Measurements from ENCODE around the gene TRERF1. TPM values are rescaled to one million over a fixed set of nuclear protein-coding genes. Genes with fewer than 3 reads are reported as not detected.

The TRERF1 gene
- total RNA-seq, 1 experiment from 2014 or later = 13.9 TPM

- CTCF ChIA-PET = no interaction called here
Observed at GRCh38 chr6:42251911-42252637, 199.7 kb downstream of the TRERF1 start.

GRCh38 chr6:42251500-42251899 is 200.2 kb downstream of the TRERF1 start:
- H3K36me3 ChIP-seq (ENCODE audit: low read depth, low read length) = peaks cover 52% of the 10 kb centered on the region
- H3K4me2 ChIP-seq (ENCODE audit: low read length) = no peak overlapping the region
- H3K79me2 ChIP-seq (ENCODE audit: low read length) = no peaks in the 10 kb centered on the region
- DNase-seq (no peak), ATAC-seq (no peak)
- no peaks in the 10 kb centered on the region for H3F3A ChIP-seq (ENCODE audit: low read length, unreplicated experiment)
- BruUV-seq (replicated peaks) = no TSS peak
- POLR2A ChIA-PET (ENCODE audit: unreplicated experiment) = no interaction called here
- no peak overlapping the region for H3K9ac ChIP-seq (ENCODE audit: low read length)
- H3K4me3 ChIP-seq (ENCODE audit: low read length) = no peak overlapping the region
- no peaks in the 10 kb centered on the region for H3K27me3 ChIP-seq (ENCODE audit: low read length)
- no peak overlapping the region for H2AFZ ChIP-seq (ENCODE audit: low read length)
- no peaks in the 10 kb centered on the region for H3K9me2 ChIP-seq (replicated peaks; ENCODE audit: low read length)
- H3K9me3 ChIP-seq (ENCODE audit: low read length) = no peaks in the 10 kb centered on the region
- H3K4me1 ChIP-seq (ENCODE audit: insufficient read depth, low read length) = peaks cover 9% of the 10 kb centered on the region
- no peak overlapping the region for H3K27ac ChIP-seq (ENCODE audit: low read length)
- intact Hi-C loops (cut with micrococcal nuclease) = no loop called here
- TF ChIP-seq CTCF (conservative IDR thresholded peaks at IDR 0.05; ENCODE audit: low read depth, low read length) (no peak), EZH2 (IDR thresholded peaks at IDR 0.05; ENCODE audit: low read length, unreplicated experiment) (no peak), EZH2phosphoT487 (IDR thresholded peaks at IDR 0.05; ENCODE audit: borderline replicate concordance, low read length) (no peak)
- no peaks in the 10 kb centered on the region for H4K20me1 ChIP-seq (ENCODE audit: low read length)
- CTCF ChIA-PET = no interaction called here

More at GRCh38 chr6:42251911-42252637, 199.7 kb downstream of the TRERF1 start:
- no peak overlapping the region for H3K9ac ChIP-seq (ENCODE audit: low read length)
- no peaks in the 10 kb centered on the region for H3K27me3 ChIP-seq (ENCODE audit: low read length)
- POLR2A ChIA-PET (ENCODE audit: unreplicated experiment) = no interaction called here
- ATAC-seq = no peak
- H3K4me3 ChIP-seq (ENCODE audit: low read length) = no peak overlapping the region
- H3K9me3 ChIP-seq (ENCODE audit: low read length) = no peaks in the 10 kb centered on the region
- intact Hi-C loops (cut with micrococcal nuclease) = no loop called here
- H3K36me3 ChIP-seq (ENCODE audit: low read depth, low read length) = peaks cover 58% of the 10 kb centered on the region
- H3K9me2 ChIP-seq (replicated peaks; ENCODE audit: low read length) = no peaks in the 10 kb centered on the region
- BruUV-seq (replicated peaks) = no TSS peak
- TF ChIP-seq EZH2phosphoT487 (IDR thresholded peaks at IDR 0.05; ENCODE audit: borderline replicate concordance, low read length) = no peak
- TF ChIP-seq EZH2 (IDR thresholded peaks at IDR 0.05; ENCODE audit: low read length, unreplicated experiment) = no peak
- TF ChIP-seq CTCF (conservative IDR thresholded peaks at IDR 0.05; ENCODE audit: low read depth, low read length) = no peak
- no peaks in the 10 kb centered on the region for H3F3A ChIP-seq (ENCODE audit: low read length, unreplicated experiment)
- no peak overlapping the region for H2AFZ ChIP-seq (ENCODE audit: low read length)
- DNase-seq = no peak
- H4K20me1 ChIP-seq (ENCODE audit: low read length) = no peaks in the 10 kb centered on the region
- no peak overlapping the region for H3K4me2 ChIP-seq (ENCODE audit: low read length)
- no peaks in the 10 kb centered on the region for H3K79me2 ChIP-seq (ENCODE audit: low read length)
- peaks cover 9% of the 10 kb centered on the region for H3K4me1 ChIP-seq (ENCODE audit: insufficient read depth, low read length)
- no peak overlapping the region for H3K27ac ChIP-seq (ENCODE audit: low read length)

- DNase-seq (no peak), ATAC-seq (no peak)
- H3K9me2 ChIP-seq (replicated peaks; ENCODE audit: low read length) = no peaks in the 10 kb centered on the region
- H3K9me3 ChIP-seq (ENCODE audit: low read length) = no peaks in the 10 kb centered on the region
- H3K36me3 ChIP-seq (ENCODE audit: low read depth, low read length) = peaks cover 46% of the 10 kb centered on the region
- H3F3A ChIP-seq (ENCODE audit: low read length, unreplicated experiment) = no peaks in the 10 kb centered on the region
- no peaks in the 10 kb centered on the region for H4K20me1 ChIP-seq (ENCODE audit: low read length)
- H3K4me1 ChIP-seq (ENCODE audit: insufficient read depth, low read length) = peaks cover 9% of the 10 kb centered on the region
- H3K27me3 ChIP-seq (ENCODE audit: low read length) = no peaks in the 10 kb centered on the region
- H3K4me2 ChIP-seq (ENCODE audit: low read length) = no peak overlapping the region
- intact Hi-C loops (cut with micrococcal nuclease) = no loop called here
- POLR2A ChIA-PET (ENCODE audit: unreplicated experiment) = no interaction called here
- TF ChIP-seq EZH2 (IDR thresholded peaks at IDR 0.05; ENCODE audit: low read length, unreplicated experiment) (no peak), CTCF (conservative IDR thresholded peaks at IDR 0.05; ENCODE audit: low read depth, low read length) (no peak), EZH2phosphoT487 (IDR thresholded peaks at IDR 0.05; ENCODE audit: borderline replicate concordance, low read length) (no peak)
- no peak overlapping the region for H2AFZ ChIP-seq (ENCODE audit: low read length)
- CTCF ChIA-PET = no interaction called here
- H3K79me2 ChIP-seq (ENCODE audit: low read length) = no peaks in the 10 kb centered on the region
- H3K27ac ChIP-seq (ENCODE audit: low read length) = no peak overlapping the region
- no peak overlapping the region for H3K9ac ChIP-seq (ENCODE audit: low read length)
- H3K4me3 ChIP-seq (ENCODE audit: low read length) = no peak overlapping the region
- no TSS peak for BruUV-seq (replicated peaks)
Observed at GRCh38 chr6:42250274-42250931, 201.3 kb downstream of the TRERF1 start.
